HCT116 (cell line): ENCODE data around the gene SHISA6. TPM values are rescaled to one million over a fixed set of nuclear protein-coding genes. Genes with fewer than 3 reads are reported as not detected.

Source experiments
- ATAC-seq: fragments of 200-7000 bp; cut with Tn5 transposase; 2 replicates; pipeline ENCODE4 v1.9.1; 2020; ENCODE audit warnings: mild to moderate bottlenecking, moderate library complexity
- BruUV-seq: library from RNA; stranded (reverse); fragments of 400-500 nt; replicated peaks from 2 replicates; lab custom pipeline; 2021; lab: Mats Ljungman, UMichigan
- CTCF ChIA-PET: fragments of 300-600 bp; sonication (Branson Sonifier 250); formaldehyde crosslinking; loops from one replicate; lab custom pipeline; 2021; ENCODE audit warnings: antibody characterized with exemption; lab: Charles Lee
- POLR2A ChIA-PET: fragments of 300-600, 350-600 bp; sonication (Branson Sonifier 250); formaldehyde crosslinking; loops from one replicate; lab custom pipeline; 2021; ENCODE audit warnings: antibody characterized with exemption; lab: Charles Lee
- RAD21 ChIA-PET, 2 experiments: fragments of 300-600 bp; sonication (Branson Sonifier 250); formaldehyde crosslinking; loops; one replicate each; lab custom pipeline; 2023; ENCODE audit warnings: low total read pairs in 2 of 2; ENCODE audit not compliant: uncharacterized antibody in 2 of 2, unreplicated experiment in 2 of 2, low non-redundant PET in 1 of 2; lab: Charles Lee
- DNase-seq: peaks from one replicate; pipeline ENCODE4 v3.0.0-alpha.2; 2010; ENCODE audit warnings: low read depth, low spot score
- H2AFZ ChIP-seq: fragments of 200-600 bp; shearing (Covaris generic), sonication (generic); 2 replicates; pipeline ENCODE4 v1.6.1; 2017; ENCODE audit warnings: low read depth, mixed run types, mixed read lengths, antibody characterized with exemption, low read length; ENCODE audit not compliant: poor library complexity, severe bottlenecking
- H3K27ac ChIP-seq: 2 replicates; pipeline ENCODE4 v1.5.1; 2012; ENCODE audit warnings: low read depth, low read length
- H3K27me3 ChIP-seq: fragments of 200-600 bp; sonication (generic); 2 replicates; pipeline ENCODE4 v1.6.1; 2016; ENCODE audit warnings: mixed run types, low read length, mixed read lengths; ENCODE audit not compliant: insufficient read depth
- H3K36me3 ChIP-seq, 2 experiments: fragments of 200-500 bp in 1 of 2; fragments of 200-600 bp in 1 of 2; sonication (Bioruptor generic) in 1 of 2; sonication (generic) in 1 of 2; 2 replicates each; pipeline versions ENCODE4 v1.5.1 to v1.6.1; 2014 to 2016; ENCODE audit warnings: low read length in 2 of 2, inconsistent platforms in 1 of 2, mixed read lengths in 1 of 2, mixed run types in 1 of 2; ENCODE audit not compliant: insufficient read depth in 2 of 2, control insufficient read depth in 1 of 2
- H3K4me1 ChIP-seq, 2 experiments: fragments of 200-600 bp in 1 of 2; sonication (generic) in 1 of 2; 2 replicates each; pipeline versions ENCODE4 v1.5.1 to v1.6.1; 2012 to 2017; ENCODE audit warnings: low read length in 2 of 2, inconsistent platforms in 1 of 2, mild to moderate bottlenecking in 1 of 2, mixed read lengths in 1 of 2, mixed run types in 1 of 2, moderate library complexity in 1 of 2; ENCODE audit not compliant: insufficient read depth in 2 of 2, control insufficient read depth in 1 of 2
- H3K4me2 ChIP-seq: fragments of 200-600 bp; sonication (generic); 2 replicates; pipeline ENCODE4 v1.6.1; 2017; ENCODE audit warnings: mixed run types, low read length, mixed read lengths
- H3K4me3 ChIP-seq, 2 experiments: fragments of 200-600 bp in 1 of 2; sonication (generic) in 1 of 2; replicated peaks in 1 of 2; 2 replicates each; pipeline ENCODE4 v1.5.1; 2011 to 2016; ENCODE audit warnings: low read length in 2 of 2, control low read depth in 1 of 2, low read depth in 1 of 2, mild to moderate bottlenecking in 1 of 2, mixed read lengths in 1 of 2, mixed run types in 1 of 2
- H3K79me2 ChIP-seq: fragments of 200-600 bp; sonication (generic); 2 replicates; pipeline ENCODE4 v1.6.1; 2017; ENCODE audit warnings: mild to moderate bottlenecking, mixed run types, low read length, moderate library complexity, mixed read lengths; ENCODE audit not compliant: insufficient read depth
- H3K9ac ChIP-seq: fragments of 200-600 bp; sonication (generic); 2 replicates; pipeline ENCODE4 v1.6.1; 2016; ENCODE audit warnings: low read length, mixed read lengths
- H3K9me2 ChIP-seq: fragments of 200-600 bp; sonication (generic), shearing (Covaris generic); 2 replicates; pipeline ENCODE4 v1.6.1; 2017; ENCODE audit warnings: mixed run types, mild to moderate bottlenecking, moderate library complexity; ENCODE audit not compliant: insufficient read depth
- H3K9me3 ChIP-seq, 2 experiments: fragments of 200-500 bp in 1 of 2; fragments of 200-600 bp in 1 of 2; sonication (Bioruptor generic) in 1 of 2; sonication (generic) in 1 of 2; 2 replicates each; pipeline ENCODE4 v1.6.1; 2014 to 2017; ENCODE audit warnings: low read length in 2 of 2, mixed read lengths in 2 of 2, inconsistent platforms in 1 of 2, low read depth in 1 of 2, mild to moderate bottlenecking in 1 of 2, mixed run types in 1 of 2, moderate library complexity in 1 of 2; ENCODE audit not compliant: control insufficient read depth in 1 of 2, insufficient read depth in 1 of 2
- H4K20me1 ChIP-seq: fragments of 200-600 bp; sonication (generic), shearing (Covaris generic); 2 replicates; pipeline ENCODE4 v1.6.1; 2017; ENCODE audit warnings: mixed run types, mild to moderate bottlenecking, moderate library complexity; ENCODE audit not compliant: insufficient read depth
- ATF3 ChIP-seq: IDR thresholded peaks from 2 replicates; pipeline ENCODE4 v1.6.1; 2012
- CTCF ChIP-seq, 3 experiments: fragments of 200-600 bp in 1 of 3; sonication (generic) in 1 of 3; IDR thresholded peaks in 2 of 3; conservative IDR thresholded peaks in 1 of 3; 2 replicates each; pipeline ENCODE4 v1.5.1; 2012 to 2017; ENCODE audit warnings: low read depth in 2 of 3, low read length in 2 of 3, antibody characterized with exemption in 1 of 3, borderline replicate concordance in 1 of 3, control low read depth in 1 of 3, mild to moderate bottlenecking in 1 of 3, mixed read lengths in 1 of 3, mixed run types in 1 of 3, moderate library complexity in 1 of 3; ENCODE audit not compliant: insufficient read depth in 1 of 3
- EGR1 ChIP-seq: IDR thresholded peaks from 2 replicates; pipeline ENCODE4 v1.6.1; 2012; ENCODE audit warnings: low read depth
- EZH2 ChIP-seq: fragments of 200-600 bp; sonication (generic); IDR thresholded peaks from 2 replicates; pipeline ENCODE4 v1.6.1; 2017; ENCODE audit warnings: antibody characterized with exemption, mixed run types
- EZH2phosphoT487 ChIP-seq: fragments of 200-600 bp; IDR thresholded peaks from 2 replicates; pipeline ENCODE4 v1.6.1; 2018; ENCODE audit warnings: antibody characterized with exemption, borderline replicate concordance
- FOSL1 ChIP-seq: IDR thresholded peaks from 2 replicates; pipeline ENCODE4 v1.6.1; 2012; ENCODE audit warnings: low read depth
- POLR2AphosphoS5 ChIP-seq: IDR thresholded peaks from 2 replicates; pipeline ENCODE4 v1.6.1; 2011; ENCODE audit warnings: mild to moderate bottlenecking, low read depth, low read length, moderate library complexity
- RAD21 ChIP-seq: IDR thresholded peaks from 2 replicates; pipeline ENCODE4 v1.6.1; 2012; ENCODE audit warnings: low read depth, mild to moderate bottlenecking
- REST ChIP-seq: IDR thresholded peaks from 2 replicates; pipeline ENCODE4 v1.6.1; 2012; ENCODE audit warnings: low read depth
- SP1 ChIP-seq: IDR thresholded peaks from 2 replicates; pipeline ENCODE4 v1.6.1; 2012; ENCODE audit warnings: low read depth
- SRF ChIP-seq: IDR thresholded peaks from 2 replicates; pipeline ENCODE4 v1.6.1; 2012; ENCODE audit warnings: low read depth
- TCF7L2 ChIP-seq: IDR thresholded peaks from 2 replicates; pipeline ENCODE4 v1.7.0; 2011; ENCODE audit warnings: borderline replicate concordance, inconsistent platforms; ENCODE audit not compliant: insufficient read depth, insufficient read length; ENCODE audit errors: extremely low read depth
- YY1 ChIP-seq: IDR thresholded peaks from 2 replicates; pipeline ENCODE4 v1.6.1; 2011; ENCODE audit warnings: low read length, low read depth, moderate library complexity, mild to moderate bottlenecking; ENCODE audit not compliant: insufficient replicate concordance; ENCODE audit errors: extremely low read depth
- intact Hi-C: fragments of 100-400 bp; cut with micrococcal nuclease; formaldehyde crosslinking; loops from 2 replicates; pipeline ENCODE4 v1.10.0; 2022
- total RNA-seq: library from RNA; stranded (reverse); gene quantifications from one replicate; pipeline ENCODE4 v1.2.1, GENCODE V29; 2021; ENCODE audit not compliant: unreplicated experiment
- TF ChIP-seq, protein P1 (sequence below): IDR thresholded peaks from 2 replicates; pipeline ENCODE4 v1.6.1; 2012

SHISA6 gene
- total RNA-seq, 1 experiment from 2014 or later, result not detected

DNA sequence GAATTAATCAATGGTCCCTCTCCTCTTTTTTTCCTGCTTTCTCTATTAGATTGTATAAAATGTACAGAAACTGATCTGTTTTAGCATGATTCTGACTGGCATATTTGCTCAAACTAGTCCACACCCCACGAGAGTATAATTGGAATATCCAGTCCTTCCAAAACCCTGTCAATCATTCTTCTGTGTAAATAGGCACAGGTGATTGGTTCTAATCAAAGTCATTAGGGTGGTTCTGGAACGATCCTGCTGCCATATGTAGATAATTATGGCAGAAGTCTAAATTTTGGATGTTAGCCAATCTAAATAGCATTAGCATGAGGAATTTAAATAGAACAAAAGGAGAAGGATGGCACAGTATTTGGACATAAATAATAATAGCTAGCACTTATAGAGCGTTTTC lies 165.7 kb downstream of the SHISA6 start (continued):
- no peak for TF ChIP-seq REST
- no peak for TF ChIP-seq ATF3
- no peak for TF ChIP-seq EZH2
- no peak for TF ChIP-seq EGR1

DNA sequence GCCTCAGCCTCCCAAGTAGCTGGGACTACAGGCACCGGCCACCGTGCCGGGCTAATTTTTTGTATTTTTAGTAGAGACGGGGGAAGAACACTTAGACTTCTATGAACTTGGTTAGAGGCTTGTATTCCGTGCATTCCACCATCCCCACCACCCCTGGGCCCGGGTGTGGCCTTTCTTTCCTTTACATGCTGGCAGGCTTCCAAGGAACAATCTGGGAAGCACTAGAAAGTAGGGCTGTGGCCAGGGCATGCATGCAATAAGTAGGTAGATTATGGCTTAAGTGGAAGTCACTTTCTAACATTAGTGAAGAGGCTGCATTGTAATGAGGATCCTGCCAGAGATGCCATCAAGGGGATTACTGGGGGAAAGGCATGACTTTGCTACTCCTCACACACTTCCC lies 171.6 kb downstream of the SHISA6 start:
- BruUV-seq, result no TSS peak
- ATAC-seq (no peak), DNase-seq (no peak)
- ChIA-PET CTCF (no interaction called here), RAD21 (no interaction called here), POLR2A (no interaction called here)
- peaks cover 0 to 18% of the 10 kb centered on the region in 2 experiments; a peak in 2 of 4 replicates for H3K9me3 ChIP-seq
- H4K20me1 ChIP-seq, result no peaks in the 10 kb centered on the region
- H3K36me3 ChIP-seq, result no peaks in the 10 kb centered on the region
- H3K27me3 ChIP-seq, result no peaks in the 10 kb centered on the region
- H3K9me2 ChIP-seq, result no peaks in the 10 kb centered on the region
- H3K9ac ChIP-seq, result no peak overlapping the region
- no peaks in the 10 kb centered on the region for H3K79me2 ChIP-seq
- H3K4me1 ChIP-seq, result no peaks in the 10 kb centered on the region
- no peak overlapping the region for H3K27ac ChIP-seq
- no peak for TF ChIP-seq CTCF (IDR thresholded peaks at IDR 0.05 in 2 of 3, conservative IDR thresholded peaks at IDR 0.05 in 1 of 3; ENCODE audit: borderline replicate concordance in 1 of 3, insufficient read depth in 1 of 3, low read depth in 2 of 3, low read length in 2 of 3)
- TF ChIP-seq, protein P1, sequence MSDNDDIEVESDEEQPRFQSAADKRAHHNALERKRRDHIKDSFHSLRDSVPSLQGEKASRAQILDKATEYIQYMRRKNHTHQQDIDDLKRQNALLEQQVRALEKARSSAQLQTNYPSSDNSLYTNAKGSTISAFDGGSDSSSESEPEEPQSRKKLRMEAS, result no peak
- TF ChIP-seq POLR2AphosphoS5, result no peak
- TF ChIP-seq EZH2phosphoT487, result no peak
- TF ChIP-seq SRF, result no peak
- no peak for TF ChIP-seq SP1
- TF ChIP-seq YY1, result no peak
- no peak for TF ChIP-seq TCF7L2
- no peak for TF ChIP-seq ATF3
- no peak for TF ChIP-seq RAD21
- no peak for TF ChIP-seq FOSL1
- TF ChIP-seq REST, result no peak
- H3K4me2 ChIP-seq, result no peak overlapping the region
- no peak overlapping the region for H3K4me3 ChIP-seq
- intact Hi-C loops, result no loop called here
- no peak overlapping the region for H2AFZ ChIP-seq
